A673 (cell line): ENCODE results near the gene BCL2.

Experiments
- EZH2 ChIP-seq: fragments of 200-600 bp; sonication (generic); IDR thresholded peaks from 2 replicates; pipeline ENCODE4 v1.6.1; 2017; ENCODE audit warnings: borderline replicate concordance, low read depth, mild to moderate bottlenecking, mixed read lengths, antibody characterized with exemption, low read length; ENCODE audit not compliant: poor library complexity, severe bottlenecking
- TF ChIP-seq, protein P1 (sequence below): fragments of 300-800, 200-600 bp; sonication (generic); conservative IDR thresholded peaks from 2 replicates; pipeline ENCODE4 v1.5.1; 2017; ENCODE audit warnings: low read depth, mild to moderate bottlenecking, antibody characterized with exemption, low read length, moderate library complexity, mixed read lengths

DNA sequence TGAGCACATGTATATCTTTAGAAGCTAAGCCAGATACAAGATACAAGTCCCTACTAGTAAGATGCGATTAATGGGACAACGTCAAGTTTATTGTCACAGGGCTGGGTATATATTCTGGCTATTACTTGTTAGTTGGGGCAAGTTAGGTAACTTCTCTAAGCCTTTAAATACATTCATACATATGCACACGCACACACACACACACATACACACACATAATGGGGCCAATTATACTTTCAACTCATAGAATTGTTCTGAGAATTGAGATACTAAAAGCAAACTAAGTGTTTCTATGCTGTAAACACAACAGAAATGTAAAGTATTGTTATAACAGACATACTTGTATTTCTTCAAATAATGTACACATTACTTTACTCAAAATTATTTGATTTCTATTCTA, 116.1 kb downstream of the BCL2 start:
- TF ChIP-seq, protein P1, sequence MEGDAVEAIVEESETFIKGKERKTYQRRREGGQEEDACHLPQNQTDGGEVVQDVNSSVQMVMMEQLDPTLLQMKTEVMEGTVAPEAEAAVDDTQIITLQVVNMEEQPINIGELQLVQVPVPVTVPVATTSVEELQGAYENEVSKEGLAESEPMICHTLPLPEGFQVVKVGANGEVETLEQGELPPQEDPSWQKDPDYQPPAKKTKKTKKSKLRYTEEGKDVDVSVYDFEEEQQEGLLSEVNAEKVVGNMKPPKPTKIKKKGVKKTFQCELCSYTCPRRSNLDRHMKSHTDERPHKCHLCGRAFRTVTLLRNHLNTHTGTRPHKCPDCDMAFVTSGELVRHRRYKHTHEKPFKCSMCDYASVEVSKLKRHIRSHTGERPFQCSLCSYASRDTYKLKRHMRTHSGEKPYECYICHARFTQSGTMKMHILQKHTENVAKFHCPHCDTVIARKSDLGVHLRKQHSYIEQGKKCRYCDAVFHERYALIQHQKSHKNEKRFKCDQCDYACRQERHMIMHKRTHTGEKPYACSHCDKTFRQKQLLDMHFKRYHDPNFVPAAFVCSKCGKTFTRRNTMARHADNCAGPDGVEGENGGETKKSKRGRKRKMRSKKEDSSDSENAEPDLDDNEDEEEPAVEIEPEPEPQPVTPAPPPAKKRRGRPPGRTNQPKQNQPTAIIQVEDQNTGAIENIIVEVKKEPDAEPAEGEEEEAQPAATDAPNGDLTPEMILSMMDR: no peak
- TF ChIP-seq EZH2: no peak
